ENCODE results near the gene OR1K1. TPM values are rescaled to one million over a fixed set of nuclear protein-coding genes. Genes with fewer than 3 reads are reported as not detected.

The OR1K1 gene
- total RNA-seq, 1 donor from 2014 or later: not detected

GRCh38 chr9:122815544-122815943, 15.6 kb downstream of the OR1K1 start:
- Histone ChIP-seq H3K27ac (replicated peaks) (peak overlapping the region; percentile 62), H3K4me1 (peaks cover 37% of the 10 kb centered on the region), H3K4me3 (no peak overlapping the region), H3K36me3 (peaks cover 26% of the 10 kb centered on the region), H3K9me3 (replicated peaks) (no peaks in the 10 kb centered on the region), H3K27me3 (ENCODE audit: low read depth) (no peaks in the 10 kb centered on the region)
- no peak for DNase-seq
- TF ChIP-seq CTCF (IDR thresholded peaks at IDR 0.05; ENCODE audit: borderline replicate concordance): no peak
- intact Hi-C loops (cut with micrococcal nuclease): no loop called here

GRCh38 chr9:122816163-122816867, 16.4 kb downstream of the OR1K1 start:
- peaks cover 45% of the 10 kb centered on the region for H3K4me1 ChIP-seq
- peak overlapping the region; percentile 62 for H3K27ac ChIP-seq (replicated peaks)
- DNase-seq: peak; percentile 29
- intact Hi-C loops (cut with micrococcal nuclease): no loop called here
- H3K9me3 ChIP-seq (replicated peaks): no peaks in the 10 kb centered on the region
- peak overlapping the region; percentile 29 for H3K4me3 ChIP-seq
- no peak for TF ChIP-seq CTCF (IDR thresholded peaks at IDR 0.05; ENCODE audit: borderline replicate concordance)
- H3K36me3 ChIP-seq: peaks cover 26% of the 10 kb centered on the region
- no peaks in the 10 kb centered on the region for H3K27me3 ChIP-seq (ENCODE audit: low read depth)

DNA sequence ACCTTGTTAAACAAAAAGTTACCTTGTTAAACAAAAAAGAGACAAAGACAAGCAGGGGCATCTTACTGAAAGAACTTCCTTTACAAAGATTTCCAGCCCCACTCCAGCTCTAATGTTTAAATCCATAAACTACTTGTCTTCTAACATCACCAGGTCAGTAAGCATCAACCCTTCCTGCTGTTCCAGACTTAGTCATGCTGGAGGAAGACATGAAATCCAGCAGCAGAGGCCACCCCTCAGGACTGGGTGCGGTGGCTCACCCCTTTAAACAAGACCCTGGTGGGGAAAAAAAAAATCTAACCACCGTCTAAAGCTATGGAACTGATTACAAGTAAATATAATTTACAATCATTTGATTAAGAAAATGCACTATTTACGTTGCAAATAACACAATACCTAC, 19.4 kb downstream of the OR1K1 start:
- Histone ChIP-seq H3K4me1 (peaks cover 56% of the 10 kb centered on the region), H3K9me3 (replicated peaks) (no peaks in the 10 kb centered on the region), H3K4me3 (no peak overlapping the region), H3K36me3 (peaks cover 46% of the 10 kb centered on the region), H3K27me3 (ENCODE audit: low read depth) (no peaks in the 10 kb centered on the region), H3K27ac (replicated peaks) (peak overlapping the region; percentile 65)
- intact Hi-C loops (cut with micrococcal nuclease): no loop called here
- no peak for TF ChIP-seq CTCF (IDR thresholded peaks at IDR 0.05; ENCODE audit: borderline replicate concordance)
- no peak for DNase-seq

- no peaks in the 10 kb centered on the region for H3K27me3 ChIP-seq (ENCODE audit: low read depth)
- no peak for DNase-seq
- H3K9me3 ChIP-seq (replicated peaks): no peaks in the 10 kb centered on the region
- intact Hi-C loops (cut with micrococcal nuclease): no loop called here
- TF ChIP-seq CTCF (IDR thresholded peaks at IDR 0.05; ENCODE audit: borderline replicate concordance): no peak
- no peak overlapping the region for H3K4me3 ChIP-seq
- peaks cover 47% of the 10 kb centered on the region for H3K36me3 ChIP-seq
- peaks cover 57% of the 10 kb centered on the region for H3K4me1 ChIP-seq
- peak overlapping the region; percentile 65 for H3K27ac ChIP-seq (replicated peaks)
Observed at GRCh38 chr9:122819791-122820489, 20.0 kb downstream of the OR1K1 start.

GRCh38 chr9:122820490-122820845, 20.5 kb downstream of the OR1K1 start:
- Histone ChIP-seq H3K4me1 (peaks cover 56% of the 10 kb centered on the region), H3K27ac (replicated peaks) (peak overlapping the region; percentile 65), H3K27me3 (ENCODE audit: low read depth) (no peaks in the 10 kb centered on the region), H3K36me3 (peaks cover 51% of the 10 kb centered on the region), H3K4me3 (no peak overlapping the region), H3K9me3 (replicated peaks) (no peaks in the 10 kb centered on the region)
- intact Hi-C loops (cut with micrococcal nuclease): no loop called here
- DNase-seq: no peak
- no peak for TF ChIP-seq CTCF (IDR thresholded peaks at IDR 0.05; ENCODE audit: borderline replicate concordance)
